Osteocyte (in vitro differentiated cells): ENCODE data around the gene COPS3. TPM values are rescaled to one million over a fixed set of nuclear protein-coding genes. Genes with fewer than 3 reads are reported as not detected.
A peak's percentile ranks its signal among the peaks of the same experiment; 100 is the strongest.

Source experiments
- DNase-seq: peaks from one replicate; pipeline ENCODE4 v3.0.0; 2021; ENCODE audit warnings: mixed read lengths; ENCODE audit not compliant: unreplicated experiment; ENCODE audit errors: extremely low spot score
- H3K27ac Mint-ChIP-seq: one replicate; pipeline ENCODE4 v1.8.0; 2021; ENCODE audit warnings: mild to moderate bottlenecking, mixed read lengths; ENCODE audit not compliant: unreplicated experiment
- H3K27me3 Mint-ChIP-seq: one replicate; pipeline ENCODE4 v1.8.0; 2021; ENCODE audit warnings: mixed read lengths; ENCODE audit not compliant: unreplicated experiment
- H3K36me3 Mint-ChIP-seq: one replicate; pipeline ENCODE4 v1.8.0; 2021; ENCODE audit warnings: mixed read lengths; ENCODE audit not compliant: unreplicated experiment
- H3K4me1 Mint-ChIP-seq: one replicate; pipeline ENCODE4 v1.8.0; 2021; ENCODE audit warnings: mixed read lengths; ENCODE audit not compliant: unreplicated experiment
- H3K4me3 Mint-ChIP-seq: one replicate; pipeline ENCODE4 v1.8.0; 2021; ENCODE audit warnings: mild to moderate bottlenecking, moderate library complexity, mixed read lengths; ENCODE audit not compliant: unreplicated experiment
- H3K9me3 Mint-ChIP-seq: one replicate; pipeline ENCODE4 v1.8.0; 2021; ENCODE audit warnings: mixed read lengths; ENCODE audit not compliant: unreplicated experiment
- total RNA-seq: library from RNA; stranded (reverse); gene quantifications from 2 replicates; pipeline ENCODE4 v1.2.1, GENCODE V29; 2021
- TF ChIP-seq, protein P1 (sequence below): fragments of 200-600 bp; sonication (generic); IDR thresholded peaks from 2 replicates; pipeline ENCODE4 v1.5.0; 2021; ENCODE audit warnings: antibody characterized with exemption, mild to moderate bottlenecking, moderate library complexity

COPS3 gene
- total RNA-seq, 1 donor from 2014 or later, result 55.9 TPM

- no peaks in the 10 kb centered on the region for H3K9me3 Mint-ChIP-seq
- H3K36me3 Mint-ChIP-seq, result peaks cover 2% of the 10 kb centered on the region
- TF ChIP-seq, protein P1, sequence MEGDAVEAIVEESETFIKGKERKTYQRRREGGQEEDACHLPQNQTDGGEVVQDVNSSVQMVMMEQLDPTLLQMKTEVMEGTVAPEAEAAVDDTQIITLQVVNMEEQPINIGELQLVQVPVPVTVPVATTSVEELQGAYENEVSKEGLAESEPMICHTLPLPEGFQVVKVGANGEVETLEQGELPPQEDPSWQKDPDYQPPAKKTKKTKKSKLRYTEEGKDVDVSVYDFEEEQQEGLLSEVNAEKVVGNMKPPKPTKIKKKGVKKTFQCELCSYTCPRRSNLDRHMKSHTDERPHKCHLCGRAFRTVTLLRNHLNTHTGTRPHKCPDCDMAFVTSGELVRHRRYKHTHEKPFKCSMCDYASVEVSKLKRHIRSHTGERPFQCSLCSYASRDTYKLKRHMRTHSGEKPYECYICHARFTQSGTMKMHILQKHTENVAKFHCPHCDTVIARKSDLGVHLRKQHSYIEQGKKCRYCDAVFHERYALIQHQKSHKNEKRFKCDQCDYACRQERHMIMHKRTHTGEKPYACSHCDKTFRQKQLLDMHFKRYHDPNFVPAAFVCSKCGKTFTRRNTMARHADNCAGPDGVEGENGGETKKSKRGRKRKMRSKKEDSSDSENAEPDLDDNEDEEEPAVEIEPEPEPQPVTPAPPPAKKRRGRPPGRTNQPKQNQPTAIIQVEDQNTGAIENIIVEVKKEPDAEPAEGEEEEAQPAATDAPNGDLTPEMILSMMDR, result no peak
- no peak overlapping the region for H3K4me3 Mint-ChIP-seq
- H3K27ac Mint-ChIP-seq, result peak overlapping the region; percentile 50
- H3K27me3 Mint-ChIP-seq, result no peaks in the 10 kb centered on the region
- H3K4me1 Mint-ChIP-seq, result peaks cover 48% of the 10 kb centered on the region
- DNase-seq, result no peak
Measured at GRCh38 chr17:17204041-17204591, 76.9 kb downstream of the COPS3 start.

- Mint-ChIP-seq H3K9me3 (no peaks in the 10 kb centered on the region), H3K36me3 (peaks cover 2% of the 10 kb centered on the region), H3K4me1 (peaks cover 48% of the 10 kb centered on the region), H3K27ac (no peak overlapping the region), H3K4me3 (no peak overlapping the region), H3K27me3 (no peaks in the 10 kb centered on the region)
- no peak for DNase-seq
- TF ChIP-seq, protein P1, result no peak
Measured at GRCh38 chr17:17203173-17203730, 77.8 kb downstream of the COPS3 start.

- peak overlapping the region; percentile 93 for H3K27ac Mint-ChIP-seq
- peaks cover 48% of the 10 kb centered on the region for H3K4me1 Mint-ChIP-seq
- H3K36me3 Mint-ChIP-seq, result peaks cover 2% of the 10 kb centered on the region
- TF ChIP-seq, protein P1, result no peak
- H3K9me3 Mint-ChIP-seq, result no peaks in the 10 kb centered on the region
- H3K27me3 Mint-ChIP-seq, result no peaks in the 10 kb centered on the region
- no peak overlapping the region for H3K4me3 Mint-ChIP-seq
- no peak for DNase-seq
Measured at GRCh38 chr17:17201907-17202306, 79.1 kb downstream of the COPS3 start.

DNA sequence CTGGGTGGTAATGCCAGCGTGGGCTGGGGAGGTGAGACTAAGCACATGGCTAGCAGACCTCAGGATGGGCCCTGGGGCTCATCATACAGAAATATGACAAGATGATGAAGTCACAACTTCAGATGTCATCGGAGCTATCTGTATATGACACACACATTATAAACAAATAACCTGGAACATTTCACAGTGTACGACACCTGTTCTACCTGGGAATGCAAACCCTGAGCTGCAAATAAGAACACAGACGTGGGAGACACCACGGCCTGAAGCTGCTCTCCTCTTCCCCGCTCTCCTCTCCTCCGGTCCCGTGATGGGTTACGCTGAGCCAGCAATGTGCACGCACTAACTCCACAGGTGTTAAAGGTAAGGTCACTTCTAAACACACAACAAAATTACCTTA lies 79.8 kb downstream of the COPS3 start:
- Mint-ChIP-seq H3K36me3 (peaks cover 2% of the 10 kb centered on the region), H3K27ac (peak overlapping the region; percentile 93), H3K4me3 (no peak overlapping the region), H3K27me3 (no peaks in the 10 kb centered on the region), H3K9me3 (no peaks in the 10 kb centered on the region), H3K4me1 (peaks cover 45% of the 10 kb centered on the region)
- DNase-seq, result no peak
- TF ChIP-seq, protein P1, result no peak

DNA sequence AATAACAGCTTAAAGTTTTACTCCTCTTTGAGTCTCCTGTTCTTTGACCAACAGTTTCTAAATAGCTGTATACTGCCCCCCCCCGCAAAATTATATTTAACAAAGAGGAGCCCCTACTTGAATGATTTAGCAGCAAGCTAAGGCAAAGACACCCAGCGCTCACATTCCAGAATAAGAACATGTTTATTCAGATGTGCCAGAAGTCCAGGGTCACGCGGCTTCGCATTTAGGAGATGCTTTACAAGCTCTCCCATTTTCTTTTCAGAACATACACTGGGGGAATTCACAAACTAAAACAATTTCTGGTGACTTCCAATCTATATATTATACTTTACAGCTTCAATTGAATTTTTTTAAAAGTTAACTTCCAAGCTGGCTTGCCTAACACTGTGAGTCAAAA lies 80.2 kb downstream of the COPS3 start:
- no peak for DNase-seq
- TF ChIP-seq, protein P1, result no peak
- Mint-ChIP-seq H3K4me1 (peaks cover 45% of the 10 kb centered on the region), H3K4me3 (peak overlapping the region; percentile 12), H3K27me3 (no peaks in the 10 kb centered on the region), H3K36me3 (peaks cover 2% of the 10 kb centered on the region), H3K9me3 (no peaks in the 10 kb centered on the region), H3K27ac (peak overlapping the region; percentile 93)
